Kidney epithelial cell (primary cell): ENCODE results near the gene IFT172. TPM values are rescaled to one million over a fixed set of nuclear protein-coding genes. Genes with fewer than 3 reads are reported as not detected.

Experiments used
- DNase-seq: peaks from one replicate; pipeline ENCODE4 v3.0.0-alpha.2; 2010; ENCODE audit warnings: low read depth
- H3K27me3 ChIP-seq: 2 replicates; pipeline ENCODE4 v1.6.0; 2011; ENCODE audit warnings: low read length; ENCODE audit not compliant: control insufficient read depth, insufficient read depth
- H3K36me3 ChIP-seq: 2 replicates; pipeline ENCODE4 v1.5.1; 2011; ENCODE audit warnings: low read length; ENCODE audit not compliant: control insufficient read depth, insufficient read depth
- H3K4me3 ChIP-seq: 2 replicates; pipeline ENCODE4 v1.5.1; 2011; ENCODE audit warnings: low read depth, mild to moderate bottlenecking, control low read depth, low read length
- CTCF ChIP-seq: IDR thresholded peaks from 2 replicates; pipeline ENCODE4 v1.5.1; 2011; ENCODE audit warnings: mild to moderate bottlenecking, moderate library complexity, low read length, control low read depth, inconsistent platforms; ENCODE audit not compliant: insufficient read depth, poor library complexity, severe bottlenecking
- total RNA-seq: library from RNA; depleted of rRNA; stranded (reverse); fragments of >200 nt; gene quantifications from 2 replicates; pipeline ENCODE4 v1.2.3, GENCODE V29; 2015

Gene IFT172
- total RNA-seq, 1 donor from 2014 or later, result 11.2 TPM

- H3K4me3 ChIP-seq, result no peak overlapping the region
- H3K36me3 ChIP-seq, result no peaks in the 10 kb centered on the region
- H3K27me3 ChIP-seq, result no peaks in the 10 kb centered on the region
- no peak for TF ChIP-seq CTCF
- DNase-seq, result no peak
These were observed 6.4 kb upstream of the IFT172 start for GRCh38 chr2:27495840-27496356.

- no peak for DNase-seq
- H3K4me3 ChIP-seq, result peak within 1 kb of the TSS; percentile 58
- no peaks in the 10 kb centered on the region for H3K27me3 ChIP-seq
- no peaks in the 10 kb centered on the region for H3K36me3 ChIP-seq
- TF ChIP-seq CTCF, result no peak
These were observed 5.5 kb upstream of the IFT172 start, which contains the start of gene FNDC4 for GRCh38 chr2:27494944-27495554. TSS of gene FNDC4 (minus strand) at chr2:27495200. CDS start at chr2:27494679, 521 bp downstream.

- peak overlapping the region; percentile 58 for H3K4me3 ChIP-seq
- H3K27me3 ChIP-seq, result no peaks in the 10 kb centered on the region
- TF ChIP-seq CTCF, result no peak
- H3K36me3 ChIP-seq, result no peaks in the 10 kb centered on the region
- no peak for DNase-seq
These were observed 4.9 kb upstream of the IFT172 start for GRCh38 chr2:27494284-27494943.

GRCh38 chr2:27493948-27494283 is 4.4 kb upstream of the IFT172 start:
- no peaks in the 10 kb centered on the region for H3K27me3 ChIP-seq
- no peak for TF ChIP-seq CTCF
- H3K36me3 ChIP-seq, result no peaks in the 10 kb centered on the region
- H3K4me3 ChIP-seq, result no peak overlapping the region
- DNase-seq, result no peak

GRCh38 chr2:27492557-27492956 is 3.0 kb upstream of the IFT172 start:
- no peak overlapping the region for H3K4me3 ChIP-seq
- TF ChIP-seq CTCF, result no peak
- no peaks in the 10 kb centered on the region for H3K36me3 ChIP-seq
- no peak for DNase-seq
- H3K27me3 ChIP-seq, result no peaks in the 10 kb centered on the region
